IMR-90 (cell line): ENCODE measurements around the gene INHA. TPM values are rescaled to one million over a fixed set of nuclear protein-coding genes. Genes with fewer than 3 reads are reported as not detected.

Experiments used
- ATAC-seq: fragments of 200-7000 bp; cut with Tn5 transposase; 2 replicates; pipeline ENCODE4 v1.9.1; 2020; ENCODE audit warnings: low read depth, mild to moderate bottlenecking, moderate library complexity
- BruUV-seq: library from RNA; stranded (reverse); fragments of 400-500 nt; replicated peaks from 2 replicates; lab custom pipeline; 2021; lab: Mats Ljungman, UMichigan
- CTCF ChIA-PET: fragments of 300-600 bp; formaldehyde crosslinking; extraction: SDS; loops from one replicate; lab custom pipeline; 2021; ENCODE audit warnings: antibody characterized with exemption; lab: Yijun Ruan, JAX
- POLR2A ChIA-PET: fragments of 300-600 bp; sonication (Branson Sonifier 250); formaldehyde crosslinking; loops from one replicate; lab custom pipeline; 2022; ENCODE audit warnings: antibody characterized with exemption; ENCODE audit not compliant: unreplicated experiment; lab: Charles Lee
- DNase-seq: peaks from one replicate; pipeline ENCODE4 v3.0.0; 2013
- H2AFZ ChIP-seq: replicated peaks from 2 replicates; pipeline ENCODE3; 2013; ENCODE audit warnings: low read length, mild to moderate bottlenecking; ENCODE audit not compliant: poor library complexity
- H2AK5ac ChIP-seq: 2 replicates; pipeline ENCODE4 v1.6.1; 2013; ENCODE audit warnings: low read depth, low read length, inconsistent platforms
- H2AK9ac ChIP-seq: replicated peaks from 2 replicates; pipeline ENCODE3; 2013; ENCODE audit warnings: mild to moderate bottlenecking, low read depth, low read length, moderate library complexity; ENCODE audit not compliant: poor library complexity
- H2BK120ac ChIP-seq: 2 replicates; pipeline ENCODE4 v1.6.1; 2013; ENCODE audit warnings: low read depth, low read length, inconsistent platforms
- H2BK15ac ChIP-seq: 3 replicates; pipeline ENCODE4 v1.6.1; 2013; ENCODE audit warnings: low read depth, low read length, inconsistent platforms
- H2BK20ac ChIP-seq: 2 replicates; pipeline ENCODE4 v1.6.1; 2013; ENCODE audit warnings: low read depth, mild to moderate bottlenecking, inconsistent platforms, low read length, moderate library complexity
- H2BK5ac ChIP-seq: 2 replicates; pipeline ENCODE4 v1.6.1; 2013; ENCODE audit warnings: mild to moderate bottlenecking, low read depth, low read length, inconsistent platforms; ENCODE audit not compliant: poor library complexity, severe bottlenecking
- H3K14ac ChIP-seq: replicated peaks from 2 replicates; pipeline ENCODE4 v1.6.1; 2013; ENCODE audit warnings: low read depth, low read length, inconsistent platforms
- H3K18ac ChIP-seq: 2 replicates; pipeline ENCODE4 v1.6.1; 2013; ENCODE audit warnings: low read depth, low read length, control low read depth
- H3K23ac ChIP-seq: 2 replicates; pipeline ENCODE4 v1.6.1; 2013; ENCODE audit warnings: low read depth, low read length, inconsistent platforms
- H3K27ac ChIP-seq: 2 replicates; pipeline ENCODE4 v1.5.1; 2013; ENCODE audit warnings: mild to moderate bottlenecking, control low read depth, low read length; ENCODE audit not compliant: insufficient read depth
- H3K27me3 ChIP-seq: 2 replicates; pipeline ENCODE4 v1.6.1; 2013; ENCODE audit warnings: low read length; ENCODE audit not compliant: control insufficient read depth, insufficient read depth
- H3K36me3 ChIP-seq: 2 replicates; pipeline ENCODE4 v1.6.1; 2013; ENCODE audit warnings: low read length, mixed read lengths; ENCODE audit not compliant: control insufficient read depth, insufficient read depth
- H3K4ac ChIP-seq: 2 replicates; pipeline ENCODE4 v1.6.1; 2013; ENCODE audit warnings: low read depth, low read length, inconsistent platforms
- H3K4me1 ChIP-seq: 2 replicates; pipeline ENCODE4 v1.6.1; 2013; ENCODE audit warnings: low read length, mixed read lengths; ENCODE audit not compliant: control insufficient read depth, insufficient read depth
- H3K4me2 ChIP-seq: 2 replicates; pipeline ENCODE4 v1.6.1; 2013; ENCODE audit warnings: low read depth, mild to moderate bottlenecking, control low read depth, low read length, moderate library complexity
- H3K4me3 ChIP-seq: 2 replicates; pipeline ENCODE4 v1.5.1; 2013; ENCODE audit warnings: low read depth, mild to moderate bottlenecking, control low read depth, low read length, moderate library complexity; ENCODE audit not compliant: insufficient read depth
- H3K56ac ChIP-seq: 2 replicates; pipeline ENCODE4 v1.6.1; 2013; ENCODE audit warnings: low read length, inconsistent platforms; ENCODE audit not compliant: insufficient read depth; ENCODE audit errors: extremely low read depth
- H3K79me1 ChIP-seq, 2 experiments: 2 replicates each; pipeline ENCODE4 v1.6.1; 2013; ENCODE audit warnings: low read length in 2 of 2, inconsistent platforms in 1 of 2, low read depth in 1 of 2
- H3K9ac ChIP-seq: 2 replicates; pipeline ENCODE4 v1.6.1; 2013; ENCODE audit warnings: low read depth, low read length, control low read depth
- H3K9me1 ChIP-seq: 2 replicates; pipeline ENCODE4 v1.6.1; 2013; ENCODE audit warnings: low read length, inconsistent platforms; ENCODE audit not compliant: insufficient read depth
- H3K9me3 ChIP-seq: 2 replicates; pipeline ENCODE4 v1.6.1; 2013; ENCODE audit warnings: low read length; ENCODE audit not compliant: control insufficient read depth, insufficient read depth
- H4K20me1 ChIP-seq: 2 replicates; pipeline ENCODE4 v1.6.1; 2013; ENCODE audit warnings: low read length, inconsistent platforms; ENCODE audit not compliant: insufficient read depth
- H4K5ac ChIP-seq: 2 replicates; pipeline ENCODE4 v1.6.1; 2013; ENCODE audit warnings: mild to moderate bottlenecking, low read depth, low read length, control low read depth
- H4K8ac ChIP-seq, 2 experiments: 2 replicates each; pipeline ENCODE4 v1.6.1; 2013; ENCODE audit warnings: low read depth in 2 of 2, low read length in 2 of 2, control low read depth in 1 of 2, inconsistent platforms in 1 of 2
- H4K91ac ChIP-seq: 2 replicates; pipeline ENCODE4 v1.6.1; 2013; ENCODE audit warnings: low read depth, low read length, inconsistent platforms; ENCODE audit not compliant: insufficient read depth
- BHLHE40 ChIP-seq: fragments of 150-350 bp; IDR thresholded peaks from 2 replicates; pipeline ENCODE4 v1.6.1; 2016; ENCODE audit warnings: mild to moderate bottlenecking, low read depth, low read length
- CEBPB ChIP-seq: IDR thresholded peaks from 2 replicates; pipeline ENCODE4 v1.6.1; 2012; ENCODE audit warnings: low read depth, low read length, improper control_type of control experiment
- CTCF ChIP-seq: conservative IDR thresholded peaks from 2 replicates; pipeline ENCODE4 v1.5.1; 2012; ENCODE audit warnings: mild to moderate bottlenecking, low read depth, low read length, improper control_type of control experiment
- ELK1 ChIP-seq: fragments of 150-350 bp; IDR thresholded peaks from 2 replicates; pipeline ENCODE4 v1.6.1; 2016; ENCODE audit warnings: low read depth, mild to moderate bottlenecking, low read length, moderate library complexity, borderline replicate concordance
- FOS ChIP-seq: fragments of 150-350 bp; IDR thresholded peaks from 2 replicates; pipeline ENCODE4 v1.6.1; 2016; ENCODE audit warnings: low read depth, low read length
- MAFK ChIP-seq: IDR thresholded peaks from 2 replicates; pipeline ENCODE4 v1.6.1; 2012; ENCODE audit warnings: low read depth, low read length, improper control_type of control experiment
- MAZ ChIP-seq: IDR thresholded peaks from 2 replicates; pipeline ENCODE4 v1.6.1; 2012; ENCODE audit warnings: low read depth, mild to moderate bottlenecking, low read length, improper control_type of control experiment, moderate library complexity, borderline replicate concordance
- MXI1 ChIP-seq: IDR thresholded peaks from 2 replicates; pipeline ENCODE4 v1.6.1; 2012; ENCODE audit warnings: low read depth, mild to moderate bottlenecking, low read length, moderate library complexity, borderline replicate concordance
- NFE2L2 ChIP-seq: fragments of 150-350 bp; IDR thresholded peaks from 2 replicates; pipeline ENCODE4 v1.6.1; 2016; ENCODE audit warnings: low read depth, mild to moderate bottlenecking, low read length
- POLR2A ChIP-seq: IDR thresholded peaks from 2 replicates; pipeline ENCODE4 v1.6.1; 2012; ENCODE audit warnings: mild to moderate bottlenecking, low read depth, low read length
- RAD21 ChIP-seq: IDR thresholded peaks from 2 replicates; pipeline ENCODE4 v1.6.1; 2012; ENCODE audit warnings: low read length, improper control_type of control experiment
- RCOR1 ChIP-seq: IDR thresholded peaks from 2 replicates; pipeline ENCODE4 v1.6.1; 2012; ENCODE audit warnings: mild to moderate bottlenecking, low read length, improper control_type of control experiment; ENCODE audit not compliant: insufficient replicate concordance
- RFX5 ChIP-seq: IDR thresholded peaks from 2 replicates; pipeline ENCODE4 v1.8.0; 2012; ENCODE audit warnings: low read depth, mild to moderate bottlenecking, low read length, moderate library complexity
- USF2 ChIP-seq: fragments of 150-350 bp; IDR thresholded peaks from 2 replicates; pipeline ENCODE4 v1.6.1; 2017; ENCODE audit warnings: mild to moderate bottlenecking, antibody characterized with exemption, low read length, low read depth
- WGBS, 2 experiments: methylation state at CpG; one replicate each; pipeline versions ENCODE4 v1.1.5 to v1.1.7; 2013; ENCODE audit warnings: missing lambda C conversion rate in 2 of 2; ENCODE audit not compliant: insufficient read length in 1 of 2; ENCODE audit errors: extremely low coverage in 2 of 2; 5-methylcytosine and 5-hydroxymethylcytosine counted together
- dilution Hi-C: fragments of 300-500 bp; cut with HindIII; formaldehyde crosslinking; loops from one replicate; pipeline ENCODE4 v1.14.3; 2018; ENCODE audit warnings: low sequenced_read_pairs; ENCODE audit not compliant: unreplicated experiment
- in situ Hi-C: fragments of 300-500 bp; cut with MboI; formaldehyde crosslinking; loops from 3 replicates; pipeline ENCODE4 v1.14.3; 2019; ENCODE audit warnings: low sequenced_read_pairs, inconsistent platforms, mixed read lengths
- intact Hi-C: fragments of 100-400 bp; cut with micrococcal nuclease; formaldehyde crosslinking; loops from 2 replicates; pipeline ENCODE4 v1.10.0; 2022
- polyA plus RNA-seq, 3 experiments: library from polyadenylated mRNA; depleted of rRNA; stranded (reverse); fragments of >200 nt; gene quantifications; 2 replicates each; pipeline ENCODE4 v1.2.3, GENCODE V29; 2012; ENCODE audit warnings: low replicate concordance in 1 of 3
- total RNA-seq: library from RNA; depleted of rRNA; stranded (reverse); fragments of >200 nt; gene quantifications from 2 replicates; pipeline ENCODE4 v1.2.3, GENCODE V29; 2012

INHA gene
- total and polyA plus RNA-seq, 2 of the 4 experiments (the other 2 are of a cell fraction): 0.96 TPM; not detected in 1

- no TSS peak for BruUV-seq
- ChIA-PET CTCF (no interaction called here), POLR2A (no interaction called here)
- no peak overlapping the region for H3K4me3 ChIP-seq
- no peak overlapping the region for H2BK5ac ChIP-seq
- no peak overlapping the region for H3K18ac ChIP-seq
- H3K79me1 ChIP-seq: peaks cover 9 to 14% of the 10 kb centered on the region in 2 experiments
- no peaks in the 10 kb centered on the region for H3K36me3 ChIP-seq
- dilution Hi-C loops (no loop called here), in situ Hi-C loops (no loop called here), intact Hi-C loops (loop anchor here (5.0 kb wide), 1 partner anchor 92 kb away; no protein-coding TSS in a partner anchor)
- no peak overlapping the region; the same call in 1 of the 2 replicates for H3K4me2 ChIP-seq
- no peak overlapping the region for H3K14ac ChIP-seq
- H2BK120ac ChIP-seq: no peak overlapping the region
- no peak overlapping the region for H2AK9ac ChIP-seq
- H2BK20ac ChIP-seq: no peak overlapping the region
- WGBS, 2 experiments: no CpG with 5 or more reads among the region's 3 CpGs
- H3K9ac ChIP-seq: 0 out of 2 replicates have a peak overlapping the region, but pooled peaks have one; percentile 30
- no peak overlapping the region for H3K4ac ChIP-seq
- H4K5ac ChIP-seq: peak overlapping the region; percentile 20
- H3K27ac ChIP-seq: peak overlapping the region; percentile 7; the same call in 1 of the 2 replicates
- no peak overlapping the region for H3K23ac ChIP-seq
- peaks cover 6% of the 10 kb centered on the region; the same call in 1 of the 2 replicates for H3K9me1 ChIP-seq
- TF ChIP-seq MAFK: no peak
- no peak for TF ChIP-seq RCOR1
- TF ChIP-seq FOS: no peak
- TF ChIP-seq MXI1: no peak
- no peak for TF ChIP-seq ELK1
- TF ChIP-seq NFE2L2: no peak
- TF ChIP-seq BHLHE40: no peak
- TF ChIP-seq RFX5: no peak
- TF ChIP-seq MAZ: no peak
- no peak for TF ChIP-seq CEBPB
- no peak for TF ChIP-seq CTCF
- no peak for TF ChIP-seq USF2
- no peak for TF ChIP-seq RAD21
- TF ChIP-seq POLR2A: no peak
- H4K8ac ChIP-seq: peak overlapping the region in 1 of 2 experiments; percentile 0; a peak in 1 of 4 replicates
- no peak overlapping the region for H2AFZ ChIP-seq
- H3K27me3 ChIP-seq: peaks cover 3% of the 10 kb centered on the region
- DNase-seq: peak; percentile 27
- H4K91ac ChIP-seq: no peak overlapping the region
- ATAC-seq: no peak
- H3K4me1 ChIP-seq: peaks cover 2% of the 10 kb centered on the region
- H2AK5ac ChIP-seq: no peak overlapping the region
- H2BK15ac ChIP-seq: no peak overlapping the region
- no peaks in the 10 kb centered on the region for H3K9me3 ChIP-seq
- no peak overlapping the region for H3K56ac ChIP-seq
- no peaks in the 10 kb centered on the region for H4K20me1 ChIP-seq
Measured at GRCh38 chr2:219595256-219595655, 23.1 kb downstream of the INHA start.
